ENCODE measurements around the gene SFXN3. TPM values are rescaled to one million over a fixed set of nuclear protein-coding genes. Genes with fewer than 3 reads are reported as not detected.
A peak's percentile ranks its signal among the peaks of the same experiment; 100 is the strongest.

The SFXN3 gene
- total RNA-seq, 1 donor from 2014 or later: 0.09 TPM

DNA sequence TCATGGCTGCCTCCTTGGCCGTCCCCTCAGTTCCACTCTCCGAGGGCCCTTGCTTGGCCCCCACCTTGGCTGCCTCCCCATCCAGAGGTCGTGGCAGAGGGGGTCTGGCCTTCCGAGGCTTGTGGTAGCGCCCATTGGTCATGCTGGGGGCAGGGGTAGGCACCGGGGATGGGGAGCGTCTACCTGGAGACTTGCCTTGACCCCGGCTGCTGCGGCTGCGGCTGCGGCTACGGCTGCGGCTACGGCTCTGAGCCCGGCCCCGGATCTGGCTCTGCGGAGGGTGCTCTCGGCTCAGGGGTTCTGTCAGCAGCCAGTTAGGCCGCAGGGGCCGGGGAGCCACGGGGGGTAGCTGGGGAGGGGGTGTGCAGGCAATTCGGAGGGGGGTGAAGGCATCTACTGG, 20.7 kb upstream of the SFXN3 start:
- Mint-ChIP-seq H3K27me3 (ENCODE audit: insufficient read depth, low read depth) (peaks cover 9% of the 10 kb centered on the region), H3K9me3 (no peaks in the 10 kb centered on the region), H3K36me3 (peaks cover 3% of the 10 kb centered on the region), H3K4me3 (no peak overlapping the region), H3K27ac (no peak overlapping the region), H3K4me1 (peaks cover 28% of the 10 kb centered on the region)
- H3K27me3 ChIP-seq: peaks cover 10% of the 10 kb centered on the region
- DNase-seq (ENCODE audit: low spot score): no peak
- H3K9me3 ChIP-seq (ENCODE audit: low read depth): no peaks in the 10 kb centered on the region
- no peak overlapping the region for H3K4me2 ChIP-seq
- H3F3A ChIP-seq (ENCODE audit: low read depth): peaks cover 27% of the 10 kb centered on the region
- no peaks in the 10 kb centered on the region for H3K79me2 ChIP-seq (ENCODE audit: low read depth)
- no peaks in the 10 kb centered on the region for H3K36me3 ChIP-seq
- TF ChIP-seq, protein P1, sequence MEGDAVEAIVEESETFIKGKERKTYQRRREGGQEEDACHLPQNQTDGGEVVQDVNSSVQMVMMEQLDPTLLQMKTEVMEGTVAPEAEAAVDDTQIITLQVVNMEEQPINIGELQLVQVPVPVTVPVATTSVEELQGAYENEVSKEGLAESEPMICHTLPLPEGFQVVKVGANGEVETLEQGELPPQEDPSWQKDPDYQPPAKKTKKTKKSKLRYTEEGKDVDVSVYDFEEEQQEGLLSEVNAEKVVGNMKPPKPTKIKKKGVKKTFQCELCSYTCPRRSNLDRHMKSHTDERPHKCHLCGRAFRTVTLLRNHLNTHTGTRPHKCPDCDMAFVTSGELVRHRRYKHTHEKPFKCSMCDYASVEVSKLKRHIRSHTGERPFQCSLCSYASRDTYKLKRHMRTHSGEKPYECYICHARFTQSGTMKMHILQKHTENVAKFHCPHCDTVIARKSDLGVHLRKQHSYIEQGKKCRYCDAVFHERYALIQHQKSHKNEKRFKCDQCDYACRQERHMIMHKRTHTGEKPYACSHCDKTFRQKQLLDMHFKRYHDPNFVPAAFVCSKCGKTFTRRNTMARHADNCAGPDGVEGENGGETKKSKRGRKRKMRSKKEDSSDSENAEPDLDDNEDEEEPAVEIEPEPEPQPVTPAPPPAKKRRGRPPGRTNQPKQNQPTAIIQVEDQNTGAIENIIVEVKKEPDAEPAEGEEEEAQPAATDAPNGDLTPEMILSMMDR (IDR thresholded peaks at IDR 0.05): no peak
- H3K4me3 ChIP-seq: no peak overlapping the region
- no peaks in the 10 kb centered on the region for H4K20me1 ChIP-seq (ENCODE audit: low read depth)
- no peak overlapping the region for H3K27ac ChIP-seq
- H3K9ac ChIP-seq: no peak overlapping the region
- H3K4me1 ChIP-seq: peaks cover 18% of the 10 kb centered on the region
- no peak overlapping the region for H2AFZ ChIP-seq (replicated peaks)

DNA sequence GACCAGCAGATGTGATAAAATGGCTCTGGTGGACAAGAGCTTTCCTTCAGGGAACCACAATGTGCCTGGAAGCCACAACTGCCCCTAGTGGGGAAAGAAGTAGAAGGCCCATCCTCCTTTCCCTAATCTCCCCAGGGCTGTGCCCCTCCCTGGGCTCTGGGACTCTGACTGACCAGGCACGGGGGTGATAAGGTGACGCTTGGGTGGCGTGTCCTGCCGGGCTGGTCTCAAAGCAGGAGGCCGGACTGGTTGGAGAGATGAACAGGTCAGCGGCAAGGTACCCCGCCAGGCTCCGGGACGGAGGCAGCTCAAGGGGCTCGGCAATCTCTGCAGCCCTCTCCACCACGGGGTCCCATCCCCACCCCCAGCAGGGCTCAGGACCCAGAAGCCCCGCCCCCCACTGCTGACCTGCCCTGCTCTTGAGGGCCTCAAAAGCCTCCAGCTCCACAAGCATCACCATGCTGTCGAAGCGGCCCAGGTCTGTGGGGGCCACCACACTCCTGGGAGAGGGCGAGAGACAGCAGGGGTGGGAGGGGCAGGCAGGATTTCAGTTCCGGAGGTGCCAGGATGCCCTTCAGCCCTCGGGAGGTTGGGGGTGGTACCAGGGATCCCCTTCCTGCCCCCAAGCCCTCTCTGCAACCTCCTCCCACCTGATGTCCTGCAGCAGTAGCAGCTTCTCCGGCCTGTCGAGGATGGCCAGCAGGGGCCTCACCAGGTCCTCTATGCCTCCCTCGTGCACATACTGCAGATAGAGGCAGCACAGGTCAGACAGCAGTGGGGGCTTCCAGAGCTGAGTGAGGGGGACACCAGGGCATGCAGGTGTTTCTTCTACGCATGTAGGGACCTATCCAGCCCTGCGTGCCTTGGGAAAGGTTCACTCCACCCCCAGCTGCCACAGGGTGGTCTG, 19.3 kb upstream of the SFXN3 start:
- Histone ChIP-seq H3K9ac (no peak overlapping the region), H2AFZ (replicated peaks) (no peak overlapping the region), H3K4me1 (peaks cover 18% of the 10 kb centered on the region), H4K20me1 (ENCODE audit: low read depth) (no peaks in the 10 kb centered on the region), H3K4me3 (no peak overlapping the region), H3K9me3 (ENCODE audit: low read depth) (no peaks in the 10 kb centered on the region), H3K27ac (no peak overlapping the region), H3K27me3 (peaks cover 25% of the 10 kb centered on the region), H3K4me2 (no peak overlapping the region), H3K79me2 (ENCODE audit: low read depth) (no peaks in the 10 kb centered on the region), H3K36me3 (no peaks in the 10 kb centered on the region), H3F3A (ENCODE audit: low read depth) (peaks cover 17% of the 10 kb centered on the region)
- Mint-ChIP-seq H3K4me1 (peaks cover 35% of the 10 kb centered on the region), H3K9me3 (no peaks in the 10 kb centered on the region), H3K36me3 (no peaks in the 10 kb centered on the region), H3K4me3 (no peak overlapping the region), H3K27me3 (ENCODE audit: insufficient read depth, low read depth) (peaks cover 21% of the 10 kb centered on the region), H3K27ac (peak overlapping the region; percentile 25)
- TF ChIP-seq, protein P1 (IDR thresholded peaks at IDR 0.05): peak; percentile 55
- no peak for TF ChIP-seq EZH2phosphoT487 (IDR thresholded peaks at IDR 0.05)
- DNase-seq (ENCODE audit: low spot score): peak; percentile 65

DNA sequence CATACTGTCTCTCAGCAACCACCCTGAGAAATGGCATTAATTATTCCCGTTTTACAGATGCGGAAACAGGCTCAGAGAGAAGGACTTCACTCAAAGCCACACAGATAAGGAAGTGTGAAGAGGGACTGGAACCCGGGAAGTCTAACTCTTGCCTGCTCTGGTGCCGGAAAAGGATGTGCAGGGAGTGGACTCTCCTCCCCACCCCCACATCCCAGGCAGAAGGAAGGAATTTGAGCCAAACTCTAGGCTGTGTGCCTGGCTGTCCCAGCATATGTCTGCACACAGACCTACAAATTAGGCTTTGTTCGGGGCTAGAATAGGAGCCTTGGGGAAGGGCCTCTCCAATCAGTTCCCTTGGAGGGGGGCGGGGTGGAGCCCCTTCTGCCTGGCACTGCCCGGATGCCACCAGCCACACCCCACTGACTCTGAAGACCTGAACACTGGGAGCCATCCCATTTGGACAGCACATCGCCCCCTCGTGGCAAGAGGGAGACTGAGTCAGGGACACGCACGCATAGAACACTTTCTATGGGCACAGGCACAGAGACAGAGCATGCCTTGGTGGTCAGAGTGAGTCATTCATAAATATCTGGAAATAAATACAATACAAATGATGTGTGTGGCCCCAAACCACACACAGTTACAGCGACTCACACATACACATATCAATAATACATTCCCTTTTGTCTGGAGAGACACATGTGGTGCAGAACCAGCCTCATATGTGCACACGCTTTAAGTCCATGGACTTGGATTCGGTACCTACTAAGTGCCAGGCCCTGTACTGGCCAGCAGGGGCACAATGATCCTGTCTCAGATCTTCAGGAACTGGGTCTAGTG, 18.3 kb upstream of the SFXN3 start:
- H3K9me3 Mint-ChIP-seq: no peaks in the 10 kb centered on the region
- Histone ChIP-seq H3K9ac (no peak overlapping the region), H3K4me3 (no peak overlapping the region), H3K36me3 (no peaks in the 10 kb centered on the region), H3K27ac (no peak overlapping the region), H3K27me3 (peaks cover 35% of the 10 kb centered on the region), H4K20me1 (ENCODE audit: low read depth) (no peaks in the 10 kb centered on the region), H3K79me2 (ENCODE audit: low read depth) (no peaks in the 10 kb centered on the region), H3K4me2 (no peak overlapping the region), H3F3A (ENCODE audit: low read depth) (peaks cover 11% of the 10 kb centered on the region), H3K9me3 (ENCODE audit: low read depth) (no peaks in the 10 kb centered on the region), H2AFZ (replicated peaks) (no peak overlapping the region), H3K4me1 (peaks cover 18% of the 10 kb centered on the region)
- no peak overlapping the region for H3K27ac Mint-ChIP-seq
- peak overlapping the region; percentile 8 for H3K4me3 Mint-ChIP-seq
- H3K4me1 Mint-ChIP-seq: peaks cover 38% of the 10 kb centered on the region
- peaks cover 27% of the 10 kb centered on the region for H3K27me3 Mint-ChIP-seq (ENCODE audit: insufficient read depth, low read depth)
- no peak for TF ChIP-seq EZH2 (IDR thresholded peaks at IDR 0.05)
- TF ChIP-seq, protein P1 (IDR thresholded peaks at IDR 0.05): peak; percentile 86
- peak; percentile 92 for DNase-seq (ENCODE audit: low spot score)
- H3K36me3 Mint-ChIP-seq: no peaks in the 10 kb centered on the region
